ENCODE data around the gene LRMDA. TPM values are rescaled to one million over a fixed set of nuclear protein-coding genes. Genes with fewer than 3 reads are reported as not detected.

Gene LRMDA
- total and polyA plus RNA-seq, 10 of the 15 experiments (the other 5 are each of a cell fraction or from before 2014, with no cell fraction given), result 0.07 to 0.54 (median 0.29) TPM; not detected in 4

- RAD21 ChIA-PET (ENCODE audit: unreplicated experiment), result no interaction called here
- DNase-seq (ENCODE audit: low read depth, low spot score) (no peak), ATAC-seq (no peak), FAIRE-seq (no peak)
- Histone ChIP-seq H3K36me3 (ENCODE audit: control insufficient read depth in 2 of 2, insufficient read depth in 2 of 2, low read length in 1 of 2) (no peaks in the 10 kb centered on the region), H3K4me2 (ENCODE audit: control insufficient read depth, insufficient read depth) (no peak overlapping the region), H3K9ac (ENCODE audit: control insufficient read depth, insufficient read depth, low read length) (no peak overlapping the region), H3K27me3 (replicated peaks in 1 of 2; ENCODE audit: control insufficient read depth in 2 of 2, insufficient read depth in 2 of 2, low read length in 1 of 2) (no peaks in the 10 kb centered on the region; a peak in 1 of 4 replicates), H3K4me3 (no peak overlapping the region), H3K27ac (ENCODE audit: control insufficient read depth, insufficient read depth) (no peak overlapping the region), H3K9me3 (replicated peaks; ENCODE audit: control insufficient read depth, insufficient read depth, low read length) (no peaks in the 10 kb centered on the region), H4K20me1 (ENCODE audit: control insufficient read depth, insufficient read depth) (no peaks in the 10 kb centered on the region), H2AFZ (ENCODE audit: control insufficient read depth, low read depth, low read length) (no peak overlapping the region), H3K79me2 (ENCODE audit: control insufficient read depth, insufficient read depth, low read length) (no peaks in the 10 kb centered on the region), H3K4me1 (ENCODE audit: control insufficient read depth, insufficient read depth, low read length) (no peaks in the 10 kb centered on the region)
- CTCF ChIA-PET, result no interaction called here
- in situ Hi-C loops (cut with MboI) (no loop called here), intact Hi-C loops (cut with micrococcal nuclease; ENCODE audit: unreplicated experiment) (no loop called here)
- TF ChIP-seq, protein P1, sequence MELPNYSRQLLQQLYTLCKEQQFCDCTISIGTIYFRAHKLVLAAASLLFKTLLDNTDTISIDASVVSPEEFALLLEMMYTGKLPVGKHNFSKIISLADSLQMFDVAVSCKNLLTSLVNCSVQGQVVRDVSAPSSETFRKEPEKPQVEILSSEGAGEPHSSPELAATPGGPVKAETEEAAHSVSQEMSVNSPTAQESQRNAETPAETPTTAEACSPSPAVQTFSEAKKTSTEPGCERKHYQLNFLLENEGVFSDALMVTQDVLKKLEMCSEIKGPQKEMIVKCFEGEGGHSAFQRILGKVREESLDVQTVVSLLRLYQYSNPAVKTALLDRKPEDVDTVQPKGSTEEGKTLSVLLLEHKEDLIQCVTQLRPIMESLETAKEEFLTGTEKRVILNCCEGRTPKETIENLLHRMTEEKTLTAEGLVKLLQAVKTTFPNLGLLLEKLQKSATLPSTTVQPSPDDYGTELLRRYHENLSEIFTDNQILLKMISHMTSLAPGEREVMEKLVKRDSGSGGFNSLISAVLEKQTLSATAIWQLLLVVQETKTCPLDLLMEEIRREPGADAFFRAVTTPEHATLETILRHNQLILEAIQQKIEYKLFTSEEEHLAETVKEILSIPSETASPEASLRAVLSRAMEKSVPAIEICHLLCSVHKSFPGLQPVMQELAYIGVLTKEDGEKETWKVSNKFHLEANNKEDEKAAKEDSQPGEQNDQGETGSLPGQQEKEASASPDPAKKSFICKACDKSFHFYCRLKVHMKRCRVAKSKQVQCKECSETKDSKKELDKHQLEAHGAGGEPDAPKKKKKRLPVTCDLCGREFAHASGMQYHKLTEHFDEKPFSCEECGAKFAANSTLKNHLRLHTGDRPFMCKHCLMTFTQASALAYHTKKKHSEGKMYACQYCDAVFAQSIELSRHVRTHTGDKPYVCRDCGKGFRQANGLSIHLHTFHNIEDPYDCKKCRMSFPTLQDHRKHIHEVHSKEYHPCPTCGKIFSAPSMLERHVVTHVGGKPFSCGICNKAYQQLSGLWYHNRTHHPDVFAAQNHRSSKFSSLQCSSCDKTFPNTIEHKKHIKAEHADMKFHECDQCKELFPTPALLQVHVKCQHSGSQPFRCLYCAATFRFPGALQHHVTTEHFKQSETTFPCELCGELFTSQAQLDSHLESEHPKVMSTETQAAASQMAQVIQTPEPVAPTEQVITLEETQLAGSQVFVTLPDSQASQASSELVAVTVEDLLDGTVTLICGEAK (IDR thresholded peaks at IDR 0.05; ENCODE audit: borderline replicate concordance), result no peak
- TF ChIP-seq NR2F1 (conservative IDR thresholded peaks at IDR 0.05) (no peak), ZNF207 (IDR thresholded peaks at IDR 0.05; ENCODE audit: borderline replicate concordance) (no peak), TAF1 (IDR thresholded peaks at IDR 0.05; ENCODE audit: borderline replicate concordance, low read depth, low read length) (no peak), PAX5 (IDR thresholded peaks at IDR 0.05; ENCODE audit: borderline replicate concordance, low read depth, low read length) (no peak), REST (IDR thresholded peaks at IDR 0.05; ENCODE audit: low read depth, low read length) (no peak), ZBED1 (IDR thresholded peaks at IDR 0.05; ENCODE audit: borderline replicate concordance) (no peak), SREBF2 (IDR thresholded peaks at IDR 0.05; ENCODE audit: low read length) (no peak)
- 32% methylated on average over 9 of the region's 9 CpGs for WGBS (ENCODE audit: insufficient coverage, insufficient replicate concordance, low lambda C conversion rate, missing lambda C conversion rate)
- SMC1A ChIA-PET (ENCODE audit: uncharacterized antibody, unreplicated experiment), result no interaction called here
- POLR2A ChIA-PET, result no interaction called here
- BruUV-seq (replicated peaks), result no TSS peak
These were observed 744.2 kb downstream of the LRMDA start for GRCh38 chr10:76175533-76176165.

All from GM12878 (cell line).